GM18517 (cell line): ENCODE measurements around the gene SAPCD1.
"Not testable (repeated sequence)": the region's sequence is repeated elsewhere in the genome, so short reads cannot be mapped to it uniquely, and the experiment has no call there.

Source experiments
- ATAC-seq: cut with Tn5 transposase; IDR thresholded peaks from one replicate; pipeline ENCODE4 v1.9.1; 2021; ENCODE audit warnings: mild to moderate bottlenecking, moderate library complexity; ENCODE audit not compliant: unreplicated experiment

The SAPCD1 gene

DNA sequence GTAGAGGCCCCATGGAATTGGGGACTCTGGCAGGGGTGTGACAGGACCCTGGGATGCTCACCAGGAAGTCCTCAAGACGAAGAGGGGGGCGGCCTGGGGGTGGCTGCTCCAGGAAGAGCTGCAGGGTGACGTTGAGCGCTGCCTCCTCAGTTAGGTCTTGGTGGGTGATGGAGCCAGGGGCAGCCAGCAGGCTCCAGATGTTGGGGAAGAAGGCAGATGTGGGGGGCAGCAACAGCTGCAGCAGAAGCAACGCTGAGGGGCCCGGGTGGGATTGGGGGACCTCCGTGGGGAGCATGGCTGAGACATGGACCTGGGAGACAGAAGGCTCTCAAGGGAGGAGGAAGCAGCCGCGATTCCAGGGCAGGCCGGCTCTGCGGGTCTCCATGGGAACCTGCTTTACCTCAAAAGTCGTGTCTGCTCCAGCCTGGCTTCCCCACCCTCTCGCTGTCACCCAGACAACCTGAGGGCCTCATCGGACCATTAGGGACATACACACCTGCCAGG, 14.1 kb downstream of the SAPCD1 start:
- peak; percentile 15 for ATAC-seq

DNA sequence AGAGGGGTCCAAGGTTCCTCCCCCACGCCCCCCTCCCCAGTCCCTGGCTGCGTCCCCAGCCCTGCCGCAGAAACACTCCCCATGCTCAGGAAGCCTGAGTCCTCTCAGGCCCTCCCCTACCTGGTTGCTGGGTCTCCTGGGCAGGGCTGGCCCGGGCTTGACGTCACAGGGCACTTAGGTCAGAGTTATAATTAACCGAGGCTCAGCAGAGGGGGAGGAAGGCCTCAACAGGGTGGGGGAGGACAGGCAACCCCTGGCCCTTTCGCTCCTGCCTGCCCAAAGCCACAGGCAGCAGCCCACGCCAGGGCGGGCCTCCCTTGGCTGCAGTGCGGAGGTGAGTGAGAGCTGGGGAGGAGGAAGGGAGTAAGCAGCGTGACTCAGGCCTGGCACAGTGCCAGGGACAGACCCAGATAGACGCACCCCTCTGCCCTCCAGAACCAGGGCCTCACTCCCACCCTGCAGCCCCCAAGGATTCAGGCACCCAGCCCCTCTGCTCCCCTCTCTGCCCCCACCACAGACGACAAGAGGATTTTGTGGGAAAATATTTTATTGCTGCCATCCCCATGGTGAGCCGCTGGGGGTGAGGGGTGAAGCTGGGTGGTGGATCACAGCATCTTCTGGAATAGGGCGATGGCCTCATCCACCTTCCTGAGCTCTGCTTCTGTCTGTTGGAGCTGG, 14.7 kb downstream of the SAPCD1 start, which contains the start of gene VWA7:
Gene VWA7, minus strand, starts transcription at position 340 of the 678 bp plus-strand sequence. CDS start 549 bp downstream, outside the sequence.
- ATAC-seq: peak; percentile 67

DNA sequence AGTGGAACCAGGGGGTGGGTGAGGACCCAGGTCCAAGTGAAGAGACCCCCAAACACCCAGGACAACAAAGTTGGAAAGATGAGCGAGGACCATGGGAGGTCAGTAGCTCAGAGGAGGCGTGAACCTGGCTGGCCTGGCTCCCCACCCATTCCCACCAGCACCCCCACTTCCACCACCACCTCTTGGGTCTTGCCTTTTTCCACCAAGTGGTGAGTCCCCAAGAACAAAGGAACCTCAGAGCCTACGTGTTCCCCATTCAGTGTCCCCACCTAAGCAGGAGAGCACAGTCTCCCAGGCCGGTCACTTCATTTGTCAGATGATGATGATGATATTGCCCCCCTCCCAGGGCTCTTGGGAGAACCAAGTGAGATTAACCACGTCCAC, 15.2 kb downstream of the SAPCD1 start:
- no peak for ATAC-seq

DNA sequence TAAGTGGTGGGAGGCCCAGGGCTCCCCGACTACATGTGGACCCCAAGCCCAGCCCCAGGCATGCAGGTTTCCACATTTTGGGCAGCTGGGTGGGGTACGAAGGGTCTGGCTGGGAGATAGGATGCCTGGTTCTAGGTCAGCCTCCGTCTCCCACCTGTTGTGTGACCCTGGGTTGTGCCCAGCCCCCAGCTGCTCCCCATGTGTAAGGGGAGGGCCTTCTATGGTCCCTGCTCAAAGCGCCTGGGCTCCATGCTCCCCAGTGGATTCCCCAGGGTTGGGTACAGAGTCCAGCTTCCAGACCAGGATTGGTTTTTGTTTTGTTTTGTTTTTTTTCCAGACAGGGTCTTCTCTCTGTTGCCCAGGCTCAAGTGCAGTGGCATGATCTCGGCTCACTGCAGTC, 15.7 kb downstream of the SAPCD1 start:
- ATAC-seq: no peak

DNA sequence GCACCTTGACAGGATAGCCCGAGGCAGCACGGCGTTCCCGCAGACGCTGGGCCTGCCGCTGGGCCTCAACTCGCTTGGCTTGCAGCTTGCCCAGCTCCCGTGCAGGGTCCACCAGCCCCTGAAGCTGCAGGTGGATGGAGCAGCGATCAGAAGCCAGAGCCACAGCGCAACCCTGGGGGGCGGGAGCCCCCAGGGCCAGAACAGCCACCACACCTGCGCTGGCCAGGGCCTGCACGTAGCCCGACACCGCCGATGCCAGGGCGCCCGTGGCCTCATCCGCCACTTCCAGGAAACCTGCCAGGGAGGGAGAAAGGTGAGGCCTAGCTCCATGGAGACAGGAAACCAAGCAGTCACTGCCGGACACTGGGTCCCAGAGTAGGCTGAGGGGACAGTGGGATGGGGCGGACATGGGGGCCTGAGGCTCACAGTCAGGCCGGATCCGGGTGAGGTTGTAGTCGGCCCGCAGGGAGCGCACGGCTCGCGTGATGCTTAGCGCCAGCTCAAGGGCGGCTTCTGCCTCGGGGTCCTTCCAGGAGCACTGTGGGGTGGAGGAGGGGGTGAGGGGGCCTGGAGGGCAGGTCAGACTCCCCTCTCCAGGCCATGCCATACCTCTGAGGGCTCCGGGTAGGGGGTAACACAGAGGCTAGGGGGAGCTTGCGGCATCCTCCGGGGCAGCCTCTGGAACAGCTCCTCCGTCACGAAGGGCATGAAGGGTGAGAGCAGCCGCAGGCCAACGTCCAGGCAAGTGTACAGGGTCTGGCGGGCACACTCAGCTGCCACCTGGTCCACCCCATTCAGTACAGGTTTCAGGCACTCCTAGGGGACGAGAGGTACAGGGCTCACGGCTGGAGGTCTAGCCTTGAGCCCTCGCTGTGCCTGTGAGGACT, 16.8 kb downstream of the SAPCD1 start:
- no peak for ATAC-seq

DNA sequence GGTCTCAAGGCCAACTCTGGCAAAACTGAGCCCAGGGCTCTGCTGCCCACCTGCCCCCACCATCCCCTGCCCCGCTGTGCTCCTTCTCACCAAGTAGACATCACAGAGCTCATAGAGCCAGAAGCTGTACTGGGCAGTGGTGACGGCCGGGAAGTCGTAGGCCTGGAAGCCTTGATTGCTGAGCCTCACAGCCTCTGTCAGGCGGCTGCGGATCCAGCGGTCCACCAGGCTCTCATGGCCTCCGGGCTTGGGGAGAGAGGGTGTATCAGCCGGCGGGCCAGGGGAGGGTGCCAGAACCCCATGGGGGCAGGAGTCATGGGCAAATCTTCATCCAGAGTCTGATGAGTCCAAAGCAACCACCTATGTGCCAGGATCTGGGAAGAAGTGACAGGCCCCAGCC, 17.5 kb downstream of the SAPCD1 start:
- no peak for ATAC-seq

DNA sequence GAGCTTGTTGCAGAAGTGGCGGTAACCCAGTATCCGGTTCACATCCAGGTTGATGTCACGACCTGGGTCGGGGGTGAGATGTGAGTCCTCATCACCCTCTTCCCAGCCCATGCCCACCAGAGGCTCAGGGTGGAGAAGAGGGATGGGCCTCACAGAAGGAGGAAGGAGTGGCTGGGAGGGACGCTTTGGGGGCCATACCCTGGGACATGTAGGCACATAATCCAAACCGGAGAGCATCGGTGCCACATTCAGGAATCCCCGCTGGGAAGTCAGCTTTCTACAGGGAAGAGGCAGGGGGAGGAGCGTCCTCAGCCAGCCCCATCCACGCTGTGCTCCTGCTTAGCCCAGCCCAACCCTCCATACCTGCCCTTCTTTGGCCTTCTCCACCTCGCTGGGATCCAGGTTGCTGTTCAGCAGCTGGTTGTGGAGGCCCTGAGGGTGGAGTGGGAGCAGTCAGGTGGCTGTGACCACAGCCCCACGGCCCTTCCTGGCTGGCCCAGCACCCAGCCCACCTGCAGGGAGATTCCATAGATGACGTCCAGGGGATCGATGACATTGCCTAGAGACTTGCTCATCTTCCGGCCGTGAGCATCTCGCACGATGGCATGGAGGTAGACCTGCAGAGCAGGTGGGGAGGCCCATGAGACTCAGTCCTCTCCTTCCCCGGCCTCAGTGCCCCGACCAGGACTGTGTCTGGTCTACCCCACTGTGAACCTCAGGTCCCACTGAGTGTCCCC, 18.2 kb downstream of the SAPCD1 start:
- ATAC-seq: no peak

DNA sequence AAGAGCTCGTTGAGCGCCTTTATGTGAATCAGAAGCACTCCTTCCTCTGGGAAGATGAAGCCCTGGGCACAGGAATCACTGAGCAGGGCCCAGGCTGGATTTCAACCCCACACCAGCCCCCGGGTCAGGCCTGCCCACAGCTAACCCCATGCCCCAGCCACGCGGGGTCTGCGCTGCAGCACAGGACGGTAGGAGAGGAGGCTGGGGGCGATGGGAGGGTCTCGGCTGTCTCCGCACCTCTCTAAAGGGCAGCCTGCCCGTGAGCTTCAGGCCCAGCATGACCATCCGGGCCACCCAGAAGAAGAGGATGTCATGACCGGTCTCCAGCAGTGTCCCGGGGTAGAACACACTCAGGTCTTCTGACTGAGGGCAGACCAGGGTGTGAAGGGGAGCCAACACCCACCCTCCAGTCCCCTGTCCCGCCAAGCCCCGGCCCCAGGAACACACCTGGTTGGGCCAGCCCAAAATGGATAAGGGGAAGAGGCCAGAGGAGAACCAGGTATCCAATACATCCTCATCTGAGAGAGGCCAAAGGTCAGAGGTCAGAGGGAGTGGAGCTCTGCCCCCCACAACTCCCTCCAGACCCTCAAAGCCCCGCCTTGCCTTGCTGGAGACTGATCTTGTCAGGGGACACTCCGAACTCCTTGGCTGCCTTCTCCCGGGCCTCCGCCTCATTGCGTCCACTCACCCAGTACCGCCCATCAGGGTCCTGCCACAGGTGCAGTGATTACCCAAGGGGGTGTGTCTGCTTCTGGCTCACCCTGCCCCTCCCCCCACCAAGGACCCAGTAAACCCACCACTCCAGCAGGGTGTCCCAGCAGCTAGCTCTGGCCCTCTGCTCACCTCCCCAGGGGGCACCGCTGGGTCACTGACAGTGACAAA, 19.0 kb downstream of the SAPCD1 start:
- no peak for ATAC-seq

DNA sequence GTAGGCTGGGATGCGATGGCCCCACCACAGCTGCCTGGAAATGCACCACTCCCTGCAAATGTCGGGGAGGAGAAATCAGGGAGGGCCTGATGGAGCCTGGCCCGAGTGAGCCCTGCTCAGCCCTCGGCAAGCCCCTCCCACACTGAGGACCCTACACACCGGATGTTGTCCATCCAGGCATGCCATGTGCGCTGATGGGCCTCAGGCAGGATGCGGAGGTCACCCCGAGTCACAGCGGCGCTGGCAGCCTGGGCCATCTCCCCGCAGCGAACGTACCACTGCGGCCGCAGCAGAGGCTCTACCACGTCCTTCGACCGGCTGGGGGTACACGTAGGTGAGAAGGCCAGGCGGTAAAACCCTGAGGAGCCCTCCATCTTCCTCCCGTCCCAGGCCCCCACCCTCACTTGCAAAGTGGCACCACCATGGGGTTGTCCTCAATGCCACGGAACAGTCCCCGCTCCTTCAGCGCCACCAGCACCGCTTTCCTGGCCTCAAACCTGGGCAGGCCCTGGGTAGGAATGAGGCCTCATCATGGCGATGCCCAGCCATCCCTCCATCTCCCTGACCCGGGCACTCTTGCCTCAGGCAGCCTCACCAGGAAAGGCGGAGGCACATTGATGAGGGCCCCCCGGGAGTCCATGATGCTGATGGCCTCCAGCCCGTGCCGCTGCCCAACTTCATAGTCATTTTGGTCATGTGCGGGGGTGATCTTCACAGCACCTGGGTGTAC, 19.8 kb downstream of the SAPCD1 start:
- ATAC-seq: no peak

DNA sequence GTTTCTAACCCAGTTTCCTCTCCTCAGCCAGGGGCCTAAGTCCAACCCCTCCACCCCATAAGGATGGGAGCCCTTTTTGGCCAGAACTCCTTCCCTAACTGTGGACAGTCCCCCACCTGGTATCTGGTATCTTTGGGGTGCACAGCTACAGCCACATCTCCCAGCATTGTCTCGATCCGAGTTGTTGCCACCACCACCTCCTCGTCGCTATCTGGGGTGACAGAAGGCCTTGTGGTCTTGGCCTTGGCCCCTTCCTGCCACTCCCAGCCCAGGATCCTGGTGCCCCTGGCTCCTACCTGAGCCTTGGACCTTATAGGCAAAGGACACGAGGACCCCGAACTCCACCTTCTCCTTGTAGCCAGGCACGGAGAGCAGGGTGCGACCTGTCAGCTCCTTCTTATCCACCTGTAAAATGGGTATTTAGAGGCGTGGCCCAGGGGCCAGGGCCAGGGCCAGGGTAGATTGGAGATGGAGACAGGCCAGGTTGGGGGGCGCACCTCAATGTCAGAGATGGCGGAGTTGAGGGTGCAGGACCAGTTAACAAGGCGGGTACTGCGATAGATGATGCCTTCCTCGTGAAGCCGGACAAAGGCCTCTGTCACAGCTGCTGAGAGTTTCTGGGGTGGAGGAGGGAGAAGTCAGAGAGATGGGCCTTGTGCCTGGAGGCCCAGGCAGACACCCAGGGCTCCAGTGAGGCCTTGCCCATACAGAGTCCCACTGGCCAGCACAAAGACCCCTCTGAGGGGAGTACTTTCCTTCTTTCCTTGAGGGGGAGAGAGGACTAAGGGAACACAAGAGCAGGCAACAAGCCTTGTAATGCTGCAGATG, 21.9 kb downstream of the SAPCD1 start:
- ATAC-seq: no peak

DNA sequence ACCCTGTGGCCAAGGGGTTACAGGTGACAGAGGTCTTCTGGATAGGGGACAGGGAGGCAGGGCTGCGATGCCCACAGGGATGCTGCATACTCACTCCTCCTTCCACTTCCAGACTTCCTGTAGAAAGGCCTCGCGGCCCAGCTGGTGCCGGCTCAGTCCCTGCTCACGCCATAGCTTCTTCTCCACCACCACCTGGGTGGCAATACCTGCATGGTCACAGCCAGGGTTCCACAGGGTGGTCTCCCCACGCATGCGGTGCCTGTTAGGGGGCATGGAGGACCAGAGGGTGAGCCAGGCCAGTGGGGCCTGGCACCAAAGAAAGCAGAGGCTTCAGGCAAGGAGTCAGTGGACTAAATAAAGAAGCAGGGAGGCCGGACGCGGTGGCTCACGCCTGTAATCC, 23.0 kb downstream of the SAPCD1 start:
- no peak for ATAC-seq

DNA sequence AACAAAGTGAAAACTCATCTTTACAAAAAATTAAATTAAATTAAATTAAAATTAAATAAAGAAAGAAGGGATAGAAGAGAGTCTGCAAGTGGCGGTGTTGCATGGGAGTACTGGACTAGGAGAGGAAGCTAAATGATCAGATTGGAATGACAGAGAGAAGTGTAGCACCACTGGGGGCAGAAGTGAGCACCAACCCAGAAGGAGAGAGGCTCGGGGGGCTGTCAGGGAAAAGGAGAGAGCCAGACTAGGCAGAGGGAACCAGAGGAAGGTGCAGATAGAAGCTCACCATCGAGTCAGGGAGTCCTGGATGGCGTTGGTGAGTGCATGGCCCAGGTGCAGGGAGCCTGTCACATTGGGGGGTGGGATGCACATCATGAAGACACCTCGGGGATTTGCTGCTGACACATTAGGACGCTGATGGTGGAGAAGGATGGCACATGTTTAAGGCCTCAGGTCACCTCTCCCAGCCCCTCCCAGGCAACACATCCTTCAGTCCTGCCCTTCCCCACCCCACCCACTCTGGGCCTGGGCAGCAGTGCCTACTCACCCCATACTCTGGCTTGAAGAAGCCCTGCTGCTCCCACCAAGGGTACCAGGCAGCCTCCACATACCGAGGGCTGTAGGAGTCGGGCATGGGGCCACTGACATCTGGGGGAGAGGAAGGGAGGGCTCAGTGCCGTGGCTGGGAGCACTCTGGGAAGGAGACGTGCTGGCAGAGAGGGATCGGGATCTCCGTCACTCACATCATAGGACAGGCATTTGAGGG, 29.1 kb downstream of the SAPCD1 start:
- no peak for ATAC-seq

DNA sequence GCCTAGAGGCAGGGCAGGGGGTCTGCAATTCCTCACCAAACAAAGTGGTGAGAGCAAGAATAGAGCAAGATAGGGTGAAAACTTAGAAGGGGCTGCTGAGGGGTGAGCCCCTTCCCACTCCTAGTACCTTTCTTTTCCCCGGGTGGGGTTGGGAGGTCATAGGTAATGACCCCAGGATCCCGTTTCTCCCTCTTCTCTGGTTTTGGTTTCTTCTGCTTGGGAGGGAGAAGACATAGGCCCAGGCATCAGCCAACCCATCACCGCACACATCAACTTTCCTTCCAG, 29.6 kb downstream of the SAPCD1 start:
- no peak for ATAC-seq

DNA sequence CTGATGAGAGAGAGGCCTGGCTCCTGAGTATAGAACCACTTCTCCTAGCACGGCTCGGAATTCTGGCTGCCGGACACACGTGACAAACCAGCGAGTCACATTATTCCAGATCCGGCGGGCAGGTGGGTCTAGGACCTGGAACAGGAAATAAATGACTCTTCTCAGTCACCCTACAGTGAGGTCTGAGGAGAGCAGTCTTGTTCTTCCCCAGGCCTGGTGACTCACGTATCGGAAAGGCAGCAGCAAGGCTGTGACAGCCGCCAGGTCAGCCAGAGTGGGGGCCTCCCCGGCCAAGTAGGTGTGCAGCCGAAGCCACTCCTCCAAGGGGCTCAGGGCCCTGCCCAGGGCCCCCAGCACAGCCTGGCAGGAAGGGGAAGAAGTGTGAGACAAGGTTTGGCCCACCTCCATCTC, 30.3 kb downstream of the SAPCD1 start:
- no peak for ATAC-seq

DNA sequence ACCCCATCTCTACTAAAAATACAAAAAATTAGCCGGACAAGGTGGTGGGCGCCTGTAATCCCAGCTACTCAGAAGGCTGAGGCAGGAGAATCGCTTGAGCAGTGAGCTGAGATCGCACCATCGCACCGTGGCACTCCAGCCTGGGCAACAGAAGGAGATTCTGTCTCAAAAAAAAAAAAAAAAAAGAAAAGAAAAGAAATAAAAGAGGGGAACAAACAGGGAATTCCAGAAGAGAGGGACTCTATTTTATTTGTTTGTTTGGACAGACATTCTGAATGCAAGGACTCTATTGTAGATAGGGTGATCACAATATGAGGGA, 31.4 kb downstream of the SAPCD1 start:
- not testable (repeated sequence) for ATAC-seq

DNA sequence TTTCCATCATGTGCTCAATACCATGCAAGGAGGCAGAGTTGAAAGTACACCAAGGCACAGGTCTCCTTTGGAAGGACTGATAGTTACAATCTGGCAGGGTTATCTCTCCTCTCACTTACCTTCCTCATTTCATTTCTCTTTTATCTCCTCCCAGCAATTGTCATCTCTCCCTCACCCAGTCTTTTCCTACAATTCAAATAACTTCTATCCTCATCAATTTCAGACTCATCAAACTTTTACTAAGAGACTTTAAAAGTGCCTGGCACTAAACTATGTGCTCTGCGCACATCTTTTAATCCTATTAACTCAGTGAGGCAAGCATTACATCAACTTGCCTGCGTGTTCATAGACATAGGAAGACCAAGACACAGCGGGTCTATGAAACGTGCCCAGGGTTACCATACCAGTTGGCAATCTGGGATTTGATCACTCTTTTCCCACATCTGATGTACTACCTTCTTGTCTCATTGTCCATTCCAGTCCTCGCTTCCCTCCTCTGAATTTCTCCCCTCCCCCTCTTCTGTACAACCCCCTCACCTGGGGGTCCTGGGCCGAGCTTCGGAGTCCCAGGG, 31.9 kb downstream of the SAPCD1 start:
- ATAC-seq: no peak

DNA sequence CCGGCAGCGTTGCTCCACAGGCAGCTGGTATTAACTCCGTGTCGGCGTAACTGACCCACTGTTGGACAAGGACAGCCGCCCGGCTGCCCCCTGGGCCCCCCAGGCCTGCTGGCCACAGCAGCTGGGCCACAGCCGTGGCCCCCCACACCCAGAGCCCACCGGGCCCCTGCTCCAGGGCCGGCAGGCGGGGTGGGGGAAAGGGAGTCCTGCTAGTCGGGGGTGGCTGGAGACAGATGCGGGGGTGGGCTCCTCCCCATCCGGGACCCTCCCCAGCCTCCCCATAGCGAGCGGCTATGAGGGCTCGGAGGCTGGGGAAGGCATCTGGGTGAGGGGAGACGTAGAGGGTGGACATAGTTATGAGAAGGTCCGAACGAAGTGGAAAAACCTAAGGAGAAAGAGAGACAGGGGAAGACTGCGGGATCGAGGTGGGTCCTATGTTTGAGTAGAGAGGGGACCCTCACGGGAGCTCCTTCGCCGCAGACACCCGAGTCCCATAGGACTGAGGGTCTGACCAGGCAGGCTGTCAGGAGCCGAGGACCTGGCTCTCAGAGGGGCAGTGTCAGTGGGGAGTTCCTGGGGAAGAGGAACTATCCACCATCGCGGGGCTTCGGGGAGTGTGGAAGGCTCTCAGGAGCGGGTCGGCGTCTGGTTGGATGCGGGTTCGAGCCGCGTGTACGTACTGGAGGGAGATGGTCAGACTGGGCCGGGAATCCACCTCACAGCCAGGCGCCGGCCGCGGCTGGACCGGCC, 32.6 kb downstream of the SAPCD1 start:
- no peak for ATAC-seq
